CD4-positive, alpha-beta T cell treated with Interleukin-4 for 1 hour (primary cell): ENCODE results near the gene AP2A1.

ENCODE experiments used
- DNase-seq, 2 donors: peaks; one replicate each; pipeline ENCODE4 v3.0.0-alpha.2; 2020 to 2022

The AP2A1 gene

DNA sequence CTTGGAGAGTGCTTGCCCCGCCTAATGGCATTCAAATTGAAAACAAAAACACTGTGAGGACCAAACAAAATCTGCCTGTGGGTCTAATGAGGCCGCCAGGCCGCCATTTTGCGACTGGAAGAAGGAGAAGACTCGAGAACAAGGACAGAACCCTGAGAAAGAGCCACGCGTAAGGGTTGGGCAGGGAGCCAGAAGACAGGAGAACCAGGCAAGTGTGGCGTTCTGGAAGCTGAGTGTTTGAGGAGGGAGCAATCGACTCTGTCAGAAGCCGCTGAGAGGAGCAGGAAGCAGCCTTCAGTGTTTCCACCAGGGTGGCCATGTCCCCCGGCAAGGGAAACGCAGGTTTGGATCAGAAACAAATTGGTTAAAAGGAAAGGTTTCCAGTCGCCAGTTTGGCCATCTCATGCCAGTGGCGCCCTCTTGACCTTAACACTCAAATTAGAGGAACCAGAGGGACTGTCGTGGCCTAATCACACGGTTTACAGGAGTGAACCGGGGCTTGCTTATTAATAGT lies 74.0 kb downstream of the AP2A1 start:
- DNase-seq = no peak

- DNase-seq = peak in 1 of 2 donors; percentile 56
Measured at GRCh38 chr19:49843265-49843664, 76.5 kb downstream of the AP2A1 start.

GRCh38 chr19:49844138-49845095 lies 77.6 kb downstream of the AP2A1 start:
- DNase-seq = no peak

DNA sequence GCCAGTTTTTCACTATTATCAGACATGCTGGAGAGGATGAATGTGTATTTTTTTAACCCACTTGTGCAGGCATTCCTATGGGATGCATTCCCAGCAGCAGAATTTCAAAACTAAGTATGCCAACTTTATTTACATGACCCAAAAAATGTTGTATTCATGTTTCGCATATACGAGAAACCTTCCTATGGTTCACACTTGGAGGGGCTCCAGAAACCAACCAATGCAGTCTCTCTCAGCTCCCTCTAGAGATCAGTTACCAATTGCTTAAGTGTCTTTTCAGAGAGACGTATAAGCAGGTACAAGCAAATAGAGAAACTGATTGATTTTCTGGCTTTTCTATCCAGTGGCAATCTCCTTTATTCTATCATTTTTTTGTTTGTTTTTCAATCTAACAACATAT lies 78.6 kb downstream of the AP2A1 start:
- DNase-seq = no peak

GRCh38 chr19:49846408-49846807 lies 79.6 kb downstream of the AP2A1 start:
- DNase-seq = no peak

DNA sequence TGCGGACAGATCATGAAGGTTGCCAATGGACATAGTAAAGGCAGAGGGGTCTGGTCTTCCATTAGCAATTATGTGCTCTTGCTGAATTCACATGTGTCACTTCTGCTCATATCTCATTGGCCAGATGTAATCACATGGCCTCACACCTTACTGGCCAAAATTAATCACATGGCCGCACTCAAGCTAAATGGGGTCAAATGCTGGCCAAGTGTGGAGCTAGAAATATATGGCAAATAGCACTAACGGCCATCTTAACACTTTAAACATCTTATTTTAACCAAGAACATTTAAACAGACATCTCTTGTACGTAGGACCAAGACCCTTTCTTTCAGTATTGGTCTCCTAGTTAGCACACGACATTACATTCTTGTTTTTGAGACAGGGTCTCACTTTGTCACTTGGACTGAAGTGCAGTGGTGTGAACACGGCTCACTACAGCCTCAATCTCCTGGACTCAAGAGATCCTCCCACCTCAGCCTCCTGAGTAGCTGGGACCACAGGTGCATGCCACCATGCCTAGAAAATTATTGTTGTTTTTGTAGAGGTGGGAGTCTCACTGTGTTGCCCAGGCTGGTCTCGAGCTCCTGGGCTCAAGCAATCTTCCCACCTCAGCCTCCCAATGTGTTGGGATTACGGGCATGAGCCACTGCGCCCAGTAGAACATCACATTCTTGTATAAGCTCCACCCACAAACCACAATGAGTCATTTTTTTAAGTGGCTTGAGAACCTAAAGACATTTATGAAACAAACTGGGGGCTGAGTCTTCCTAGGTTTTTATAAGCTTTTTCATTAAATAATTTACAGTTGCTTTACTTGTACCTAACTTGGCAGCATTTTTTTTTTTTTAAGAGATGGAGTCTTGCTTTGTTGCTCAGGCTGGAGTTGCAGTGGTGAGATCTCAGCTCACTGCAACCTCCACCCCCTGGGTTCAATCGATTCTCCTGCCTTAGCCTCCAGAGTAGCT lies 81.2 kb downstream of the AP2A1 start:
- DNase-seq = peak in 1 of 2 donors; percentile 50

- DNase-seq = no peak
Measured at GRCh38 chr19:49848938-49849337, 82.1 kb downstream of the AP2A1 start.

DNA sequence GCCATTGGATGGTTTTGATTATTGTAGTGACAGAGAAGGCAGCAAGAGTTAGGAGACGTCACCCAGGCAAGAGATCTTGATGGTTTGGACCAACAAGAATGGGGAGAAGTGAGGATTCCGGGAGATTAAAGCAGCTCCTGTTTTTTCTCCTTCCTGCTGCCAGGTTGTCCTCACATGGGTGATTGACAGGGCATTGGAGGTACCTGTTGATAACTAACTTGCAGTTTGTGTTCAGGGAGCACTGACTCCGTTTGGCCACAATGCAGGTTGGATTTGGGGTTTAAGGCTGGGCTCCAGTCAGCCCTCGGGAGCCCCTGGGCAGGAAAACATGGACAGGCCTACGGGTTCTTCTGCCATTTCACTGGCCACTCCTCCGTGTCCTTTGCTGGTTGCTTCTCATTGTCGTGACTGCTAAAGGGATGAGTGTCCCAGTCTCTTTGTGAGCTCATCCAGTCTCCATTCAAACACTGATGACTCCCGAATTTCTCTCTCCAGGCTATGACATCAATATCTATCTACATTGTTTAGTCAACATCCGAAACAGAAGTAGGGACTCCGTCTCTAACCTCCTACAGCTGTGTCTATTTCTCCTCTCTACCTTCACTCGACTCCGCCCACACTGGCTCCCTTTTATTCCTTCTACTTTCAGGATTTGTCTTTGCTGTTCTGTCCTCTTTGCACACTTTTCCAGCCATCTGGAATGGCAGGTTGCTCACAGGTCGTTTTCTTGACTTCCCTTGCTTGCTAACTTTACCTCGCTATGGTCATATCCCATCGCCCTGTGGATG lies 82.8 kb downstream of the AP2A1 start:
- no peak for DNase-seq

DNA sequence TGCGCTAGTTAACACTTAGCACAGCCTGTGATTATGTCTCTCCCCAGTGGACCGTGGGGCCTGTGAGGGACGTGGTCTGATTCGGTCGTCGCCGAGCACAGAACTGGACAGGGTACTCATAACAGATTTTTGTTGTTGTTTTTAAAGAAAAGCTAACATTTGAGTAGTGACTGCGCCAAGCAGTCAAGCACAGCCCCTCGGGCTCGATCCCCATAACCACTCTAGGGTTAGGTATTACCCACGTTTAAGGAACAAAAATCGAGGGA lies 83.4 kb downstream of the AP2A1 start:
- no peak for DNase-seq

GRCh38 chr19:49850487-49851342 lies 83.9 kb downstream of the AP2A1 start, which contains the start of gene PTOV1:
Gene PTOV1, plus strand, starts transcription at chr19:49851159.
- peak; percentile 90 for DNase-seq

DNA sequence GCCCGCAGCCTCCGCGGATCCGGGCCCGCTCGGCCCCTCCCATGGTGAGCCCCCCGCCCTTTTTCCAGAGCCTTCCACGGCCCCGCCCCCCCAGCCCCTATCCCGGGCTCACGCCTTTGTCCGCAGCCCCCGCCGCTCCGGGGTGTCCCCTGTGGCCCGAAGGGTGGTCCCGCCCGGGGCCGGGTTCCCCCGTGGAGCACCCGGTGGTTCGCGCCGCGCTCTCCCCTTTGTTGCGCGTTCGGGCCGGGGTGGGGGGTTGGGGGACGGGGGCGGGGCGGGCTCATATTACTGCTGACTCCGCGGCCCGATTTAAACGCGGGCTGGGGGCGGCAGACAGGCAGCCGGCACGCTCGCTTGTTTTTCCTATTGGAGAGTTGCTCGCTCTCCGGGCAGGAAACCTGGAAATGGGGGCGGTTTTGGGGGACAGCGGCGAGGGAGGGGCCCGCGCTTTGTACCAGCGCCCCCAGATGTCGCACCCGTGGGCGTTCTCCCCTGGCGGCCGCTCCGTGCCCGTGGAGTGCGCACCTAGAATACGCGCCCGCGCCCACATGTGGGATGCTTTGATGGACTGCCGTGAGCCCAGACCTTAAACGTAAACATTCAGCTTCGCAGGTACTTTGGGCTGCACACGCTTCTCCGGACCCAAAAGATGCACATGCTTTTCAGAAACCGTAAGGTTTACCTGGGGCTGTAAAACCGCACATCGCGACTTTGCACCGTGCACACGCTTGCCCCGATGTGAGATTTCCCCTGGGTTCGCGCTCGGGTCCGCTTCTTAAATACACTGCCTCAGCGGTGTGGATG lies 84.9 kb downstream of the AP2A1 start:
- DNase-seq = peak in 1 of 2 donors; percentile 42

DNA sequence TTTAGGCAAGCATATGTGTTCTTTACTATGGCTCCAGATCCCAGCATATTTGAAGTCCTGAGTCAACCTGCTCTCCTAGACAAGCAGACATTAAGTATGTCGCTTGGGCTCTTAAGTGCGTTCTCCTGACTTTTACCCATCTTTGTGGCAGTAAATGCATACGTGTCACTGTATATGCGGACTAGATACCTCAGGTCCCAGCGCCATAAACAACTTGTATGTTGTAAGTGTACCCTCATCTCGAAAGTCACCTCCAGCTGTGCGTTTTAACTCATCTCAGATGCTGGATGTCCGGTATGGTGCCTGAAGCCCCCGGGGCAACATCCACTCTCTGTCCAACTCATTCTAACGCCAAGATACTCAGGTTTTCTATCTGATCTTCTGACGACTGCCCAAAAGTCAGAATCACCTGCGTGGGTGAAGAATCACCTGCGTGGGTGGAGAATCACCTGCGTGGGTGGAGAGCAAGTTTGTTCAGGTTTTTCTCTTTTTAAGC lies 85.9 kb downstream of the AP2A1 start:
- DNase-seq = no peak

DNA sequence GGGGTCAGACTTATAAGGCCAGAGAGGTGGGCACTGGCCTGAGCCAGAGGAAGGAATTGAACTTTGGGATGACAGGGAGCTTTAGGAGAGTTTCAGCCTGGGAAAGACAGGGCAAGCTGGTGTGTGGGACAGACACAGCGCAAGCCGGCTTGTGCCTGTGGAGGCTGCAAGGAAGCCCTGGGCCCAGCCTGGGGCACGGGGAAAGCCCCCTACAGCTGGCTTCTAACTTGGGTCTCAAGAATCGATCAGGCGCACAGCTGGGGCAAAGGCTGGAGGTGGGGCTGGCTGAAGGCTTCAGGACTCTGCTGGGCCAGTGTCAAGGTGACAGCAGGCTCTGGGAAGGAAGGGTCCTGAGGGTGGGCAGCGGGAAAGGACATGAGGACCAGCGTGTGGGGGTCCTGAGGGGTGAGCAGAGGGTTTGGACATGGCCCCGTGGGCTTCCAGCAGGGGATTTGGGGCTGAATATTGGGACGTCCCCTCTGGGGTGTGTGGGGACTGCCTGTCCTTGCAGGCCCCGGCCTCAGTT lies 87.1 kb downstream of the AP2A1 start:
- DNase-seq = no peak

DNA sequence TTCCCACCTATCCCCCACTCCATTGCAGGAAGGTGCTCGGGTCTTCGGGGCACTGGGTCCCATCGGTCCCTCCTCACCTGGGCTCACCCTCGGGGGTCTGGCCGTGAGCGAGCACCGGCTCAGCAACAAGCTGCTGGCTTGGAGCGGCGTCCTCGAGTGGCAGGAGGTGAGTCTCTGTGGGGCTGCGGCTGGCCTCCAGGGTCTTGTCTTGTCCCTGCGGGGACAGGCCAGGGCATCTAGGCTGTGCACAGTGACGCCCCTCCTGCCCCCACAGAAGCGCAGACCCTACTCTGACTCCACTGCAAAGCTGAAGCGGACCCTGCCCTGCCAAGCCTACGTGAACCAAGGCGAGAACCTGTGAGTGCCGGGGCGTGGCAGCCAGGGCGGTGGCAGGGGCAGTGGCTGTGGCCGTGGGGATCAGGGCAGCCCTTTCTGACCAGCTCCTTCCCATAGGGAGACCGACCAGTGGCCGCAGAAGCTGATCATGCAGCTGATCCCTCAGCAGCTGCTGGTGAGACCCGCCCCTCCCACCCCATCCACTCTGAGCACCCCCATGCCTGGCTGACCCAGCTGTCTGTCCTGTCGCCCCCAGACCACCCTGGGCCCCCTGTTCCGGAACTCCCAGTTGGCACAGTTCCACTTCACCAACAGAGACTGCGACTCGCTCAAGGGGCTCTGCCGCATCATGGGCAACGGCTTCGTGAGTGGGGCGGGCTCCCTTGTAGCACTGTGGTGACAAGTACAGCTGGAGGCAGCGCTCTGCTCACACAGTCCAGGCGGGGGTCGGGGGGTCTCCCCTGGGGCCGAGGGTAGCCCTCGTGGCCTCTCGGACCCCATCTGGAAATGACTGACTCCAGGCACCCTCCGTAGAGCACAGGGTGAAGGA lies 87.8 kb downstream of the AP2A1 start:
- DNase-seq = no peak

GRCh38 chr19:49855277-49855675 lies 88.5 kb downstream of the AP2A1 start:
- DNase-seq = no peak

GRCh38 chr19:49855676-49856573 lies 89.1 kb downstream of the AP2A1 start:
- no peak for DNase-seq

- no peak for DNase-seq
Measured at GRCh38 chr19:49856574-49857021, 89.8 kb downstream of the AP2A1 start.
